Loucy (cell line): ENCODE data around the gene PTMS.

Experiments used
- H2AFZ ChIP-seq: fragments of 200-600 bp; sonication (generic); 2 replicates; pipeline ENCODE4 v1.6.0; 2016; ENCODE audit warnings: antibody characterized with exemption, mild to moderate bottlenecking, low read length, moderate library complexity
- H3F3A ChIP-seq: fragments of 200-600 bp; 2 replicates; pipeline ENCODE4 v1.6.0; 2016; ENCODE audit warnings: antibody characterized with exemption, low read depth, mild to moderate bottlenecking
- H3K27me3 ChIP-seq: fragments of 200-600 bp; sonication (generic); 2 replicates; pipeline ENCODE4 v1.6.1; 2014; ENCODE audit warnings: low read length, mild to moderate bottlenecking; ENCODE audit not compliant: insufficient read depth, poor library complexity, severe bottlenecking
- H3K36me3 ChIP-seq: fragments of 200-600 bp; sonication (generic); 2 replicates; pipeline ENCODE4 v1.6.1; 2016; ENCODE audit warnings: low read length; ENCODE audit not compliant: insufficient read depth
- H3K4me1 ChIP-seq: fragments of 200-600 bp; sonication (generic); 2 replicates; pipeline ENCODE4 v1.5.1; 2014; ENCODE audit warnings: low read length, mild to moderate bottlenecking; ENCODE audit not compliant: insufficient read depth, poor library complexity, severe bottlenecking
- H3K4me2 ChIP-seq: fragments of 200-600 bp; sonication (generic); 2 replicates; pipeline ENCODE4 v1.6.0; 2014; ENCODE audit warnings: antibody characterized with exemption, low read length, low read depth, mild to moderate bottlenecking; ENCODE audit not compliant: poor library complexity, severe bottlenecking
- H3K4me3 ChIP-seq: fragments of 200-600 bp; sonication (generic); 2 replicates; pipeline ENCODE4 v1.5.1; 2014; ENCODE audit warnings: low read length, mild to moderate bottlenecking, mixed read lengths; ENCODE audit not compliant: poor library complexity, severe bottlenecking
- H3K79me2 ChIP-seq: fragments of 200-600 bp; sonication (generic); 2 replicates; pipeline ENCODE4 v1.6.1; 2014; ENCODE audit warnings: low read length; ENCODE audit not compliant: insufficient read depth
- H3K9ac ChIP-seq: fragments of 200-600 bp; sonication (generic); 2 replicates; pipeline ENCODE4 v1.6.0; 2014; ENCODE audit warnings: mild to moderate bottlenecking, low read depth, low read length, moderate library complexity; ENCODE audit not compliant: poor library complexity, severe bottlenecking
- H3K9me2 ChIP-seq: fragments of 200-600 bp; sonication (generic); replicated peaks from 2 replicates; pipeline ENCODE4 v1.6.1; 2016; ENCODE audit warnings: low read depth, low read length, mixed read lengths
- H3K9me3 ChIP-seq: fragments of 200-600 bp; sonication (generic); 2 replicates; pipeline ENCODE4 v1.6.1; 2014; ENCODE audit warnings: mild to moderate bottlenecking, antibody characterized with exemption, low read length, low read depth; ENCODE audit not compliant: insufficient read depth
- H4K20me1 ChIP-seq: fragments of 200-600 bp; sonication (generic); 2 replicates; pipeline ENCODE4 v1.6.0; 2014; ENCODE audit warnings: antibody characterized with exemption, low read length, mild to moderate bottlenecking; ENCODE audit not compliant: insufficient read depth, poor library complexity, severe bottlenecking
- CTCF ChIP-seq: fragments of 200-600 bp; sonication (generic); conservative IDR thresholded peaks from 2 replicates; pipeline ENCODE4 v1.5.1; 2014; ENCODE audit warnings: mild to moderate bottlenecking, antibody characterized with exemption, low read length
- EZH2phosphoT487 ChIP-seq: fragments of 200-600 bp; IDR thresholded peaks from 2 replicates; pipeline ENCODE4 v1.6.1; 2018; ENCODE audit warnings: antibody characterized with exemption, mild to moderate bottlenecking, moderate library complexity, borderline replicate concordance

PTMS gene

GRCh38 chr12:6745741-6746525 is 20.2 kb upstream of the PTMS start:
- Histone ChIP-seq H3K4me3 (no peak overlapping the region), H4K20me1 (no peaks in the 10 kb centered on the region), H3K9ac (peak overlapping the region; percentile 46), H3K27me3 (no peaks in the 10 kb centered on the region), H3K79me2 (peaks cover 11% of the 10 kb centered on the region; the same call in 1 of the 2 replicates), H3K9me2 (no peaks in the 10 kb centered on the region), H3K36me3 (peaks cover 31% of the 10 kb centered on the region; the same call in 1 of the 2 replicates), H3K9me3 (no peaks in the 10 kb centered on the region), H3K4me2 (peak overlapping the region; percentile 22), H3F3A (no peaks in the 10 kb centered on the region), H3K4me1 (peaks cover 20% of the 10 kb centered on the region), H2AFZ (no peak overlapping the region)
- no peak for TF ChIP-seq EZH2phosphoT487
- TF ChIP-seq CTCF = no peak

GRCh38 chr12:6747216-6747615 is 18.9 kb upstream of the PTMS start:
- Histone ChIP-seq H3K4me2 (no peak overlapping the region), H3F3A (no peaks in the 10 kb centered on the region), H2AFZ (no peak overlapping the region), H4K20me1 (peaks cover 7% of the 10 kb centered on the region), H3K27me3 (no peaks in the 10 kb centered on the region), H3K4me3 (no peak overlapping the region), H3K9me2 (no peaks in the 10 kb centered on the region), H3K79me2 (peaks cover 23% of the 10 kb centered on the region), H3K9ac (no peak overlapping the region), H3K4me1 (peaks cover 32% of the 10 kb centered on the region), H3K36me3 (peaks cover 31% of the 10 kb centered on the region; the same call in 1 of the 2 replicates), H3K9me3 (no peaks in the 10 kb centered on the region)
- TF ChIP-seq EZH2phosphoT487 = no peak
- TF ChIP-seq CTCF = no peak

DNA sequence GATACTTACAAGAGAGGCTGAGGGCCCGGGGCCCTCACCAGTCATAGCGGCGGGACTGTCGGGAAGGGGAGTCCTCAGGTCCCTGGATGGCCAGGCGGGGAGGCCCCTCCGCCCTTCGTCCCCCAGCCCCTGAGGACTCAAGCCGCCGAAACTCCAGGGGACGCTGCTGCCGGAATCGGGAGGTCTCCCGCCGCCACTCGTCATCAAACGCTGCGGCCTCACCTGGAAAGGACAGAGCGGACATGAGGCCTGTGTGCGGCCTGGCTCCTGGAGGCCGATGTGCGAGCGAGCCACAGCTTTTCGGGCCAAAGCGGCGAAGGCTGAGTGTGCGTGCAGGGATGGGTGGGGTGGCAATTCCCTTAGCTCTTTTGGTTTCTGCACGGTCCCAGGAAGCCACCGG is 17.4 kb upstream of the PTMS start:
- no peak overlapping the region for H3K9ac ChIP-seq
- peaks cover 30% of the 10 kb centered on the region for H3K79me2 ChIP-seq
- no peak overlapping the region for H2AFZ ChIP-seq
- H3K4me2 ChIP-seq = no peak overlapping the region
- H3K9me2 ChIP-seq = no peaks in the 10 kb centered on the region
- H3K36me3 ChIP-seq = peaks cover 31% of the 10 kb centered on the region; the same call in 1 of the 2 replicates
- peaks cover 3% of the 10 kb centered on the region for H3K27me3 ChIP-seq
- H3K9me3 ChIP-seq = no peaks in the 10 kb centered on the region
- H4K20me1 ChIP-seq = peaks cover 13% of the 10 kb centered on the region
- no peak for TF ChIP-seq CTCF
- TF ChIP-seq EZH2phosphoT487 = no peak
- no peaks in the 10 kb centered on the region for H3F3A ChIP-seq
- H3K4me3 ChIP-seq = no peak overlapping the region
- peaks cover 36% of the 10 kb centered on the region for H3K4me1 ChIP-seq
